HT-29 (cell line): Measurements from ENCODE around the gene KIAA1671. TPM values are rescaled to one million over a fixed set of nuclear protein-coding genes. Genes with fewer than 3 reads are reported as not detected.
A peak's percentile ranks its signal among the peaks of the same experiment; 100 is the strongest.

ENCODE experiments used
- DNase-seq: peaks from one replicate; pipeline ENCODE4 v3.0.0-alpha.2; 2015; ENCODE audit warnings: low spot score
- total RNA-seq: library from RNA; depleted of rRNA; stranded (reverse); fragments of >200 nt; shearing (Covaris generic); gene quantifications from 2 replicates; pipeline ENCODE4 v1.2.3, GENCODE V29; 2014

The KIAA1671 gene
- total RNA-seq, 1 experiment from 2014 or later, result 11.2 TPM

DNA sequence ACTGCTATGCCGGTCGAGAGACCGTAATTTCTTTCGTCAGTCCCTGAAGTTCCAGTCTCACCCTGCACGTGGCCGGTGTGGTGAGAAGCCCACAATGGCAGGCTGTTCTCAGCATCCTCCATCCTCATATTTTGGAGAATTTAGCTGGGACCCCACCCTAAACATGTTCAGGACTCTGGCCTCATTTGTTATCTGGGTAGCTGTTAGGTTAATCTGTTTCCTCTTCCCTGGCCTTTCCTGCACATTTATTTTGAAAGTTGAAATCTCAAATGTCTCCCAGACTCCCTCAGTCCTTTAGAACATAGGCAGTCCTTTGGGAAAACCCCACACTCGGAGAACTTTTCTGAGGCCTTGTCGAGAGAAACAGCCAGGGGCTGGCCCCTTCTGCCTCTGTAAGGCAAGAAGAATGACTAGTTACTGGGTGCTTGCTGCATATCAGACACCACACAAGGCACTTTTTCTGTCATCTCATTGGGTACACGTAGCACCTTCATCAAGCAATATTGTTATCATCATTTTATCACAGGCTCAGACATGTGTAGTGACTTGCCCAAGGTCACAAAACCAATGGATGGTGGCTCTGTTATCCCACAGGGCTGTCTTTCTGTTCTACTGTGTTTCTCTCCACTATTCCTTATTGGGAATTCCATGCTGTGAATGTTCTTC, 137.8 kb downstream of the KIAA1671 start:
- DNase-seq, result no peak

DNA sequence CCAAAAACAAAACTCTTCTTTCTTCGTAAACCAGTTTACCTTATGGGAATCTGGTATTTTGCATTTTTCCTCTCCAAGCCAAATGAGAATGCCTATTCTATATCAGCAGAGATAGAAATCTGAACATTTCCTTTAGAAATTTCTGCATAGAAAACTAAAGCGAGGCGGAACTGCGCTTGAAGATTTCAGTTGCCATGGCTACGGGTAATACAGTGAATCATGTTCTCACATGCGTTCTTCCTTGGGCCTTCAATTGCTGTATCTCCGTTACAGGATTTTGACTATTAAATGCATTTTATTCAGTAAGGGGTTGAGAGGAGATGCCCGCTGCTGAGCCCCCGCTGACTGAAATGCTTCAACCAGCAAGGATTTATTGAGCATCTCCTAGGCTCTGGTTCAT, 138.9 kb downstream of the KIAA1671 start:
- DNase-seq, result no peak

GRCh38 chr22:25092119-25092518, 139.6 kb downstream of the KIAA1671 start:
- no peak for DNase-seq

- DNase-seq, result no peak
Measured at GRCh38 chr22:25094579-25094978, 142.1 kb downstream of the KIAA1671 start.

DNA sequence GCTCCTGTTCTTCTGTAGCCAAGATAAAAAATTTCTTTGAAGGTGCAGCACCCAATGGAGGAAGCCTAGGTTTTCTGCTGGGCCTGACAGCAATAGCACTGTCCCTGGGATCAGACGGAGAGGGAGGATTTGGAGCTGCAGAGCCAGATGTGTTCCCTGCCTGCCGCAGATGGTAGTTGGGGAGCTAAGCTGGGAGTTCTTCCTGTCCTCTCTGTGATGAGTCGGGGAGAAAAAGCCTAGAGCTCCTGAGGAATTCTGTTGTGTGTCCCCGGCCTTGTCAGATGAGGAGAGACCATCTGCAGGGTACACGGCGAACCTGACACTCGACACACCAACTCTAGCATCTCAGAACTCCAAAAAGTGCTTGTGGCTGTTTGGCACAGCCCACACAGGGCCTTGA, 143.4 kb downstream of the KIAA1671 start:
- DNase-seq, result no peak

- DNase-seq, result no peak
Measured at GRCh38 chr22:25096638-25097405, 144.3 kb downstream of the KIAA1671 start.

GRCh38 chr22:25098445-25099081, 146.0 kb downstream of the KIAA1671 start:
- no peak for DNase-seq

DNA sequence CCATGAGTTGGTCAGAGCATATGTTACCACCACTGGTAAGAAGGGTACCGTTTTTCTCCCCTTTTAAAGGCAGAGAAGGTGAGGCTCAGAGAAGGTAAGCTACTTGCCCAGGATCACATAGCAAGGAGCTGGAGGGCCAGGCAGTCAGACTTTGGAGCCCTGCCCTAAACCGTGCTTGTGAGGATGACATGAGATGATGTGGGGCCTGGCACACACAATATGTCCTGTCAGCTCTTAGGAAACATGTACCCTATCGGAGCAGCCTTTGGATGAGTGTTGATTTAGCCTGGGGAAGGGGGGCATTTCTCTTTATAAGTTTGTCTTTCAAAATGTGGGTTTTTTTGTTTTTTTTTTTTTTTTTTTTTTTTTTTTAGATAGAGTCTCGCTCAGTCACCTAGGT, 146.7 kb downstream of the KIAA1671 start:
- DNase-seq, result no peak

- no peak for DNase-seq
Measured at GRCh38 chr22:25100402-25100801, 147.9 kb downstream of the KIAA1671 start.

- DNase-seq, result no peak
Measured at GRCh38 chr22:25100948-25101347, 148.4 kb downstream of the KIAA1671 start.

GRCh38 chr22:25101501-25101900, 149.0 kb downstream of the KIAA1671 start:
- no peak for DNase-seq

DNA sequence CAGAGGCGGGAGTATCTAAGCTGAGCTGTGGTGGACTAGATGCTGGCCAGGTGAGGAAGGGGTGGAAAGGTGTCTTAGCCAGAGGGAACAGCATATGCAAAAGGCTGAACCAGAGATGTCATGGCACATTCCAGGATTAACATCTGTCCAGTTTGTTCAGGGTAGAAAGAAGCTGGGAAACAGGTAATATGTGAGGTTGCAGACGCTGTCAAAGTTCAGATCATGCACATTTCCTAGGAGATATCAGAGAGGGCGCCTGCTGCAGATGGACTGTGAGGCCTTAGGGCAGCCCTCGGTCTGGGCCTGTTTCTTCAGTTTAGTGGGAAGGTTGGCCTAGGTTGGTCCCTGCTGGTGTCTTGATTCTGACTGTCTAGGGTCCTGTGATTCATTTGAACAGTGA, 149.5 kb downstream of the KIAA1671 start:
- no peak for DNase-seq

- no peak for DNase-seq
Measured at GRCh38 chr22:25102722-25103121, 150.2 kb downstream of the KIAA1671 start.

DNA sequence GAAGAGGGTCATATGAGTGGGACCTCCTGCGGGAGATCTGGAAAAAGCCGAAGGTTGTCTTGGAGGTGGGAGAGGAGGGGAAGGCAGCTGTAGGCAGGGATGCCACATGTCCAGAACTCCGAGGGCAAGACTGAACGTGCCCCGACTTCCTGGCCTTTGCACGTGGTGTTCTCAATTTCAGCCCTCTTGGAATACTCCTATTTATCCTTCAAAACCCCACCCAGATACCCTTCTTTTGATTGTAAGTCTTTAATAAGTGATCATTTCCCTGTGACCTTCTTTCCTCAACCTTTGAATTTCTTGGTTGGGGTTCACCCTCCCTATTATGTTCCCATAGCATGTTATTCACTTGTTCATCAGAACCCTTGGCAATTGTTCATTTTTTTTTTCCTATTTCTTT, 151.9 kb downstream of the KIAA1671 start:
- no peak for DNase-seq

GRCh38 chr22:25105817-25106650, 153.5 kb downstream of the KIAA1671 start:
- no peak for DNase-seq

- DNase-seq, result peak; percentile 7
Measured at GRCh38 chr22:25109878-25110595, 157.5 kb downstream of the KIAA1671 start.

DNA sequence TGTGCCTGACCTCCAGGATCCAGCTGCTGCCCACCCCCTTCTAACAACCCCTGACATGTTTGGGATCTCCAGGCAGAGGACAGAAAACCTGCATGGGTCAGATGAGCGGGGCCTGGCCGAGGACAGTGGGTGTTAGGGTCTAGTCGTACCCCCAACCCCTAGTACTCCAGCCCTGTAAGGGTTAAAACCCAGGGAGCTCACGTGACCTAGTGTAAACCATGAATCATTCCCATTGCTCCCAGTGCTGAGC, 158.0 kb downstream of the KIAA1671 start:
- DNase-seq, result no peak

- DNase-seq, result peak; percentile 84
Measured at GRCh38 chr22:25110846-25111578, 158.5 kb downstream of the KIAA1671 start.

DNA sequence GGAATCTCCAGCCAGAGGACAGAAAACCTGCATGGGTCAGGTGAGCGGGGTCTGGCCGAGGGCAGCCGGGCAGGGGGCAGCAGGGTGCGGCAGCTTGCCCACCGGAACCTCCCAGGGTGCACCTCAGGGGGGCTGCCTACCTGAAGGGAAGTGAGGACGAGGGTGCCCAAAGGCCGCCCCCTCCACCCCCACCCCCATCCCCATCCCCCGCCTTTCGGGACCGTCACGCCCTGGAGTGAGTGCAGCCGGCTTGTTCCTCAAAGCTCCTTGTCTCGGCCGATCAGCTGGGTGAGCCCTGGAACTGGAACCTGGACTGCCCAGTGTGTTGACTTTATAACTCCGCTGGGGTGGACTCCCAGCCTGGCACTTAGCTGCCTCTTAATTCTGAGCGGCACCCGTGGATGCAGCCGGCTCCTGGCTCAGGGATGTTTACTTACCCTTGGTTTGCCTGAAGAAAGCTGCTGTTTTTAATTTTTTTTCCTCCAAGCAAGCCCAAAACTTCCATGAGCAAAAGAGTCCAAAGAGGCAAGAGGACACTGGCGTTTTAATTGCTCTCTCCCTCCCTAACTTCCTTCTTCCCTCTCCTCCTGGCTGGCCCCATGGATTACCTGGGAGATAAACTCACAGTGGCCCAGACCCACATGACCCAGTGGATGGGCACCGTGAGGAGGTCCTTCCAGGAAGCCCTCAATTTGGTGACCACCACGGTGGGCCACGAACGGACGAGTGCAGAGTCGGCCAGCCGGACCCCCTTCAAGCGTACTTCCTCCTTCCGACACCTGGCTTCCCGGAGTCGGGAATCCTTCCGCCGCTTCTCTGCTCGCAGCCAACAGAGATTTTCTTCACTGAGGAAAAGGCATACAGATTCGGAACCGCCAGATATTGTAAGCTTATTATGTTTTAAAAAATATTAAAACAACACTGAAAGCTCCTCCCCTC, 159.3 kb downstream of the KIAA1671 start:
- DNase-seq, result peak; percentile 52
